Measurements from ENCODE around the gene EXOC6B.

The EXOC6B gene

GRCh38 chr2:72843301-72843700, 17.5 kb upstream of the EXOC6B start:
- ATAC-seq (replicated peaks) (no peak), DNase-seq (no peak)
- Mint-ChIP-seq H3K9me3 (no peaks in the 10 kb centered on the region), H3K27me3 (peaks cover 34 to 56% of the 10 kb centered on the region in 2 donors), H3K4me3 (no peak overlapping the region), H3K27ac (no peak overlapping the region), H3K4me1 (ENCODE audit: low read depth in 2 of 2) (no peaks in the 10 kb centered on the region), H3K36me3 (ENCODE audit: insufficient read depth) (no peaks in the 10 kb centered on the region)

- no peak overlapping the region for H3K4me3 Mint-ChIP-seq
- peaks cover 34 to 56% of the 10 kb centered on the region in 2 donors for H3K27me3 Mint-ChIP-seq
- H3K36me3 Mint-ChIP-seq (ENCODE audit: insufficient read depth) = no peaks in the 10 kb centered on the region
- H3K4me1 Mint-ChIP-seq (ENCODE audit: low read depth in 2 of 2) = no peaks in the 10 kb centered on the region
- no peak for ATAC-seq (replicated peaks)
- H3K9me3 Mint-ChIP-seq = no peaks in the 10 kb centered on the region
- DNase-seq = no peak
- H3K27ac Mint-ChIP-seq = no peak overlapping the region
These were observed 15.8 kb upstream of the EXOC6B start for GRCh38 chr2:72841462-72842125.

- Mint-ChIP-seq H3K4me1 (ENCODE audit: low read depth in 2 of 2) (no peaks in the 10 kb centered on the region), H3K4me3 (no peak overlapping the region), H3K9me3 (no peaks in the 10 kb centered on the region), H3K27ac (no peak overlapping the region), H3K36me3 (ENCODE audit: insufficient read depth) (no peaks in the 10 kb centered on the region), H3K27me3 (peaks cover 32 to 53% of the 10 kb centered on the region in 2 donors)
- DNase-seq = no peak
- no peak for ATAC-seq (replicated peaks)
These were observed 14.2 kb upstream of the EXOC6B start for GRCh38 chr2:72840066-72840465.

- Mint-ChIP-seq H3K27me3 (peaks cover 17 to 29% of the 10 kb centered on the region in 2 donors), H3K4me3 (no peak overlapping the region), H3K27ac (no peak overlapping the region), H3K36me3 (ENCODE audit: insufficient read depth) (no peaks in the 10 kb centered on the region), H3K9me3 (no peaks in the 10 kb centered on the region), H3K4me1 (ENCODE audit: low read depth in 2 of 2) (peaks cover 0 to 5% of the 10 kb centered on the region in 2 donors)
- DNase-seq = no peak
- no peak for ATAC-seq (replicated peaks)
These were observed 11.3 kb upstream of the EXOC6B start for GRCh38 chr2:72837171-72837570.

- Mint-ChIP-seq H3K4me3 (no peak overlapping the region), H3K27ac (no peak overlapping the region), H3K9me3 (no peaks in the 10 kb centered on the region), H3K4me1 (ENCODE audit: low read depth in 2 of 2) (peaks cover 0 to 5% of the 10 kb centered on the region in 2 donors), H3K36me3 (ENCODE audit: insufficient read depth) (no peaks in the 10 kb centered on the region), H3K27me3 (peaks cover 16 to 17% of the 10 kb centered on the region in 2 donors)
- ATAC-seq (replicated peaks) (no peak), DNase-seq (no peak)
These were observed 9.6 kb upstream of the EXOC6B start for GRCh38 chr2:72835403-72835802.

- ATAC-seq (replicated peaks) = no peak
- Mint-ChIP-seq H3K36me3 (ENCODE audit: insufficient read depth) (no peaks in the 10 kb centered on the region), H3K4me1 (ENCODE audit: low read depth in 2 of 2) (peaks cover 0 to 5% of the 10 kb centered on the region in 2 donors), H3K4me3 (no peak overlapping the region), H3K27ac (no peak overlapping the region), H3K9me3 (no peaks in the 10 kb centered on the region), H3K27me3 (peaks cover 16 to 18% of the 10 kb centered on the region in 2 donors)
- no peak for DNase-seq
These were observed 8.8 kb upstream of the EXOC6B start for GRCh38 chr2:72834596-72834995.

GRCh38 chr2:72833084-72833714, 7.4 kb upstream of the EXOC6B start:
- no peak for DNase-seq
- no peak overlapping the region for H3K4me3 Mint-ChIP-seq
- peak; percentile 58 for ATAC-seq (replicated peaks)

GRCh38 chr2:72830273-72830672, 4.4 kb upstream of the EXOC6B start:
- Mint-ChIP-seq H3K27ac (no peak overlapping the region), H3K36me3 (ENCODE audit: insufficient read depth) (peaks cover 4% of the 10 kb centered on the region), H3K9me3 (no peaks in the 10 kb centered on the region), H3K4me1 (ENCODE audit: low read depth in 2 of 2) (peaks cover 7 to 11% of the 10 kb centered on the region in 2 donors), H3K27me3 (peaks cover 15 to 18% of the 10 kb centered on the region in 2 donors), H3K4me3 (no peak overlapping the region)
- no peak for ATAC-seq (replicated peaks)
- DNase-seq = no peak

More at GRCh38 chr2:72833084-72833714, 7.4 kb upstream of the EXOC6B start:
- peaks cover 0 to 5% of the 10 kb centered on the region in 2 donors for H3K4me1 Mint-ChIP-seq (ENCODE audit: low read depth in 2 of 2)
- peaks cover 15 to 18% of the 10 kb centered on the region in 2 donors for H3K27me3 Mint-ChIP-seq
- no peaks in the 10 kb centered on the region for H3K36me3 Mint-ChIP-seq (ENCODE audit: insufficient read depth)
- no peak overlapping the region for H3K27ac Mint-ChIP-seq
- no peaks in the 10 kb centered on the region for H3K9me3 Mint-ChIP-seq

- Mint-ChIP-seq H3K9me3 (no peaks in the 10 kb centered on the region), H3K4me3 (no peak overlapping the region), H3K4me1 (ENCODE audit: low read depth in 2 of 2) (peaks cover 19 to 24% of the 10 kb centered on the region in 2 donors), H3K27ac (no peak overlapping the region), H3K27me3 (peaks cover 15 to 18% of the 10 kb centered on the region in 2 donors), H3K36me3 (ENCODE audit: insufficient read depth) (peaks cover 4% of the 10 kb centered on the region)
- ATAC-seq (replicated peaks) (no peak), DNase-seq (no peak)
These were observed 3.1 kb upstream of the EXOC6B start for GRCh38 chr2:72828840-72829507.

GRCh38 chr2:72827966-72828646, 2.3 kb upstream of the EXOC6B start:
- ATAC-seq (replicated peaks) (no peak), DNase-seq (no peak)
- peaks cover 4% of the 10 kb centered on the region for H3K36me3 Mint-ChIP-seq (ENCODE audit: insufficient read depth)
- peaks cover 21 to 23% of the 10 kb centered on the region in 2 donors for H3K4me1 Mint-ChIP-seq (ENCODE audit: low read depth in 2 of 2)
- no peak overlapping the region for H3K27ac Mint-ChIP-seq
- peaks cover 15 to 18% of the 10 kb centered on the region in 2 donors for H3K27me3 Mint-ChIP-seq
- H3K9me3 Mint-ChIP-seq = no peaks in the 10 kb centered on the region
- H3K4me3 Mint-ChIP-seq = no peak overlapping the region

- Mint-ChIP-seq H3K27ac (no peak overlapping the region), H3K36me3 (ENCODE audit: insufficient read depth) (peaks cover 4% of the 10 kb centered on the region), H3K4me3 (no peak overlapping the region), H3K4me1 (ENCODE audit: low read depth in 2 of 2) (peaks cover 23 to 27% of the 10 kb centered on the region in 2 donors), H3K27me3 (peaks cover 15 to 17% of the 10 kb centered on the region in 2 donors), H3K9me3 (no peaks in the 10 kb centered on the region)
- no peak for ATAC-seq (replicated peaks)
- DNase-seq = no peak
These were observed 1.7 kb upstream of the EXOC6B start for GRCh38 chr2:72827487-72827886.

GRCh38 chr2:72826156-72826477, 284 bp upstream of the EXOC6B start:
- Mint-ChIP-seq H3K9me3 (no peaks in the 10 kb centered on the region), H3K27me3 (peaks cover 13 to 15% of the 10 kb centered on the region in 2 donors), H3K27ac (peak overlapping the region; percentile 93 to 94), H3K36me3 (ENCODE audit: insufficient read depth) (peaks cover 4% of the 10 kb centered on the region), H3K4me3 (peak overlapping the region; percentile 86 to 95), H3K4me1 (ENCODE audit: low read depth in 2 of 2) (peaks cover 28 to 34% of the 10 kb centered on the region in 2 donors)
- ATAC-seq (replicated peaks) (no peak), DNase-seq (no peak)

- ATAC-seq (replicated peaks) = no peak
- Mint-ChIP-seq H3K9me3 (no peaks in the 10 kb centered on the region), H3K4me1 (ENCODE audit: low read depth in 2 of 2) (peaks cover 30 to 40% of the 10 kb centered on the region in 2 donors)
These were observed 1.5 kb downstream of the EXOC6B start for GRCh38 chr2:72824224-72824842.

More at GRCh38 chr2:72824224-72824842, 1.5 kb downstream of the EXOC6B start:
- DNase-seq = no peak
- Mint-ChIP-seq H3K4me3 (peak overlapping the region; percentile 86 to 95), H3K27ac (no peak overlapping the region), H3K27me3 (no peaks in the 10 kb centered on the region), H3K36me3 (ENCODE audit: insufficient read depth) (peaks cover 4% of the 10 kb centered on the region)

Measured in effector memory CD8-positive, alpha-beta T cell (primary cell).